GM21619 (cell line): ENCODE data around the gene TBC1D4.

ENCODE experiments used
- ATAC-seq: cut with Tn5 transposase; IDR thresholded peaks from one replicate; pipeline ENCODE4 v1.9.1; 2021; ENCODE audit not compliant: unreplicated experiment

The TBC1D4 gene, protein sequence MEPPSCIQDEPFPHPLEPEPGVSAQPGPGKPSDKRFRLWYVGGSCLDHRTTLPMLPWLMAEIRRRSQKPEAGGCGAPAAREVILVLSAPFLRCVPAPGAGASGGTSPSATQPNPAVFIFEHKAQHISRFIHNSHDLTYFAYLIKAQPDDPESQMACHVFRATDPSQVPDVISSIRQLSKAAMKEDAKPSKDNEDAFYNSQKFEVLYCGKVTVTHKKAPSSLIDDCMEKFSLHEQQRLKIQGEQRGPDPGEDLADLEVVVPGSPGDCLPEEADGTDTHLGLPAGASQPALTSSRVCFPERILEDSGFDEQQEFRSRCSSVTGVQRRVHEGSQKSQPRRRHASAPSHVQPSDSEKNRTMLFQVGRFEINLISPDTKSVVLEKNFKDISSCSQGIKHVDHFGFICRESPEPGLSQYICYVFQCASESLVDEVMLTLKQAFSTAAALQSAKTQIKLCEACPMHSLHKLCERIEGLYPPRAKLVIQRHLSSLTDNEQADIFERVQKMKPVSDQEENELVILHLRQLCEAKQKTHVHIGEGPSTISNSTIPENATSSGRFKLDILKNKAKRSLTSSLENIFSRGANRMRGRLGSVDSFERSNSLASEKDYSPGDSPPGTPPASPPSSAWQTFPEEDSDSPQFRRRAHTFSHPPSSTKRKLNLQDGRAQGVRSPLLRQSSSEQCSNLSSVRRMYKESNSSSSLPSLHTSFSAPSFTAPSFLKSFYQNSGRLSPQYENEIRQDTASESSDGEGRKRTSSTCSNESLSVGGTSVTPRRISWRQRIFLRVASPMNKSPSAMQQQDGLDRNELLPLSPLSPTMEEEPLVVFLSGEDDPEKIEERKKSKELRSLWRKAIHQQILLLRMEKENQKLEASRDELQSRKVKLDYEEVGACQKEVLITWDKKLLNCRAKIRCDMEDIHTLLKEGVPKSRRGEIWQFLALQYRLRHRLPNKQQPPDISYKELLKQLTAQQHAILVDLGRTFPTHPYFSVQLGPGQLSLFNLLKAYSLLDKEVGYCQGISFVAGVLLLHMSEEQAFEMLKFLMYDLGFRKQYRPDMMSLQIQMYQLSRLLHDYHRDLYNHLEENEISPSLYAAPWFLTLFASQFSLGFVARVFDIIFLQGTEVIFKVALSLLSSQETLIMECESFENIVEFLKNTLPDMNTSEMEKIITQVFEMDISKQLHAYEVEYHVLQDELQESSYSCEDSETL (N-terminal part only)

DNA sequence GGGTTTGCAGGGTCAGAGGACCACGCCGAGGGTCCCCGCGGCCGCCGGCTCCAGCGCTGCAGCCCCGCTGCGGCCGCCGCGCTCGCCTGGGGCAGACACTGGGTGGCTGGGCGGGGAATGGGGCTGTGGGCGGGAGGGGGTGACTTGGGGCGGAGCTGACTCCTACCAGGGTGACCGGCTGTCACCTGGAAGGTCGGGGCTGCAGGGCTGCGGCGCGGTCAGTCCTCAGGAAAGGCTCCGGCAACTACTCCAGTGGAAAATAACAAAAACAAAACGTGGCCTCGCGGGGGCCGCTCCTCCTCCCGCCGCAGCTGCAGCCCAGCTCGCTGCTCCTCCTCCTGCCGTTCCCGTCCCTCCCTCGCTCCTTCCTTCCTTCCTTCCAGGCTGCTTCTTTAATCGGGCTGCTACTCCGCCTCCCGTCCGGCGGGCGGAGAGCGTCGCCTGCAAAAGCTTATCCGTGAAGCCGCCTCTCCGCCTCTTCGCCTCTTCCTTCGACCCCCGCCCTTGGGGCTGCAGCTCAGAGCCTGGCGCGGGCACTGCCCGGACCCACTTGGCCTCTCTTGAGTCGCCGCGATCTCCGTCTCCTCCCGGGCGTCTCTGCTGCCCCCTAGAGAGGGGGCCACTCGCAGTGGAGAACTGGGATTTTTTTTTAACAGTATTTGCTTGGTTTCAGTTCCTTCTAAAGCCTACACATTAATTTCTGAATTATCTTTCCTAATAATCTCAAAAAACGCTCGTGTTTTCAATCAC lies at the start of gene TBC1D4:
Gene TBC1D4 (minus strand): TSS at position 100 of the 750 bp plus-strand sequence. CDS start 402 bp downstream, outside the sequence.
- ATAC-seq, result peak; percentile 67

DNA sequence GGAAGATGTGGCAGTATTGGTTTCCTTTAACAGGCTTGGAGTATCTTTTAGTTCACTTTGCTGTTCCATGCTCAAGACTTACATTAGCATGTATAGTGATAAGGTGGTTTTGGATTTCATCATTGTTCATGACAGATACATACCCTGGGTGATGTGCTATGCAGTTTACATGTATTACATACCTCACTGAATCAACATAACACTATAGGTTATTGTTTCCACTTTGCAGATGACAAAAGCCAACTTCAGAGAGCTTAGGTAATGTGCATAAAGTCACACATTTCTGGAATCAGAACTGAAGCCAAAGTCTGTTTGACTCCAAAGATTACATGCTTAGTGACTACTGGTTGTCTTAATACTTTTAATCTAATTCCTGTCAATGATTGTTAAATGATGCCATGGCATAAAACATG lies 48.6 kb upstream of the TBC1D4 start:
- ATAC-seq, result no peak

DNA sequence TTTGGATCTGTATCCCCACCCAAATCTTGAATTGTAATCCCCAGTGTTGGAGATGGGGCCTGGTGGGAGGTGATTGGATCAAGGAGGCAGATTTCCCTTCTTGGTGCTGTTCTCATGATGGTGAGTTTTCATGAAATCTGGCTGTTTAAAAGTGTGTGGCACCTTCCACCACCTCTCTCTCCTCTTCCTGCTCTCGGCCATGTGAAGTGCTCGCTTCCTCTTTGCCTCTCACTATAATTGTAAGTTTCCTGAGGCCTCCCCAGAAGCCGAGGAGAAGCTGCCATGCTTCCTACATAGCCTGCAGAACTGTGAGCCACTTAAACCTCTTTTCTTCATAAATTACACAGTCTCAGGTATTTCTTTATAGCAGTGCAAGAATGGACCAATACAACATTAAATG lies 40.0 kb upstream of the TBC1D4 start:
- no peak for ATAC-seq

DNA sequence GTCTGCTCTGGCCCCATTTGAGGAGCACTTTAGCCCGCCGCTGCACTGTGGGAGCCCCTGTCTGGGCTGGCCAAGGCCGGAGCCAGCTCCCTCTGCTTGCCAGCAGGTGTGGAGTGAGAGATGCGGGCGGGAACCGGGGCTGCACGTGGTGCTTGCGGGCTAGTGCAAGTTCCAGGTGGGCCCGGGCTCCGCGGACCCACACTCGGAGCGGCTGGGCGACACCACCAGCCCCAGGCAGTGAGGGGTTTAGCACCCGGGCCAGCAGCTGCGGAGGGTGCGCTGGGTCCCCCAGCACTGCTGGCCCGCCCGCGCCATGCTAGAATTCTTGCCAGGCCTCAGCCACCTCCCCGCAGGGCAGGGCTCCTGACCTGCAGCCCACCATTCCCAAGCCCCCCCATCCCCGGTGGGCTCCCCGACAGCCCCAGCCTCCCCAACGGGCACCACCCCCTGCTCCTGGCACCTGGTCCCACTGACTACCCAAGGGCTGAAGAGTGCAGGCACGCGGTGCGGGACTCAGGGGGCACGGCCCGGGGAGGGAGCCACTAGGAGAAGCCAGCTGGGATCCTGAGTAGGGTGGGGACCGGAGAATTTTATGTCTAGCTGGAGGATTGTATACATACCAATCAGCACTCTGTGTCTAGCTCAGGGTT lies 36.6 kb upstream of the TBC1D4 start:
- no peak for ATAC-seq

DNA sequence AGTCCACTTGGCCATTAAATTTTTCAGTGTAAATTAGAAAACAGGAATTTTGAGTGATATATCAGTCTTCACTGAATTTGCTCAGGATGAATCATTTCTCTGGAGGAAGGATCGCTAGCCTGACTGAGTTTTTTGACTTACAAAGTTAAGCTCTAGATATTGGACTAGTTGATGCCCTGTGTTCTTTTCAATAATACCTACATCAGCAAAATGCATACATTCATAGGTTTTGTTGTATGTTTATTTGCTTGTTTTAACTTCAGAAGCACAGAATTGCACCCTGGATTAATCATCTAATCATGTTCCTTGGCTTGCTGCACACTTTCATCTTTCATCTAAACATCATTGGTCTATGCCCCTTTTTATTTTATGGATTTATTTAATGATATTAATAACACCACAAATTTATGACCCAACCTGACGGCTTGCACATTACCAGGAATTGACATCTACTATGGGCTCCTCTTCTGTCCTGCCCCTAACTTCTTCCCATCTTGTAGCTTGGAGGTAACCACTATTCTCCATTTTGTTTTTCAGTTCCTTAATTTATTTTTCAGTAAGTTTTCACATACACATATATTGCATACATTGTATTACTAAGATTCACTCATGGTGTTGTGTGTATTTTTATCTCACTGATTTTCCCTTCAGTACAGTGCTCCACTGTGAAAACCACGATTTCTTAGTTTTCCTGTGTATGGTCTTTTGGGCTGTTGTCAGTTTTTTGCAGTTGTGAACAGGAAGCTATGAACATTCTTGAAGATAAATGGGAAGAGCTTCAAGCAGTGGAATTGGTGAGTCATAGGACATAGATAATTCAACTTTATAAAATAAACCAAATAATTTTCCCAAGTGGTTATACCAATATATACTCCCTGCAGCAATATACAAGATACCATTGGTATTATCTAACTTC lies 32.4 kb upstream of the TBC1D4 start:
- no peak for ATAC-seq

DNA sequence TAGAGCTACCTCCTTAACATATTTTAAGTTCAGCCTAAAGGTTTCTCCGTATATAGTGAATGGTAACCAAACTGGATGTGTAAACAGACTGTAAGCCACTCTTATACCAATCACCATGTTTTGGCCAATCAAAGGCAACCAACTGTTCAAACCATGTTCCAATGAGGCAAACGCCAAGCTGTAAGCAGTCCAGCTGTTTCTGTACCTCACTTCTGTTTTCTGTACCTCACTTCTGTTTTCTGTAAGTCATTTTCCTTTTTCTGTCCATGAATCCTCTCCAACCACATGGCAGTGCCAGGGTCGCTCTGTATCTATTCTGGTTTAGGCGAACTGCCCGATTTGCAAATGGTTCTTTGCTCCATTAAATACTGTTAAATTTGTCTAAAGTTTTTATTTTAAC lies 31.3 kb upstream of the TBC1D4 start:
- no peak for ATAC-seq

DNA sequence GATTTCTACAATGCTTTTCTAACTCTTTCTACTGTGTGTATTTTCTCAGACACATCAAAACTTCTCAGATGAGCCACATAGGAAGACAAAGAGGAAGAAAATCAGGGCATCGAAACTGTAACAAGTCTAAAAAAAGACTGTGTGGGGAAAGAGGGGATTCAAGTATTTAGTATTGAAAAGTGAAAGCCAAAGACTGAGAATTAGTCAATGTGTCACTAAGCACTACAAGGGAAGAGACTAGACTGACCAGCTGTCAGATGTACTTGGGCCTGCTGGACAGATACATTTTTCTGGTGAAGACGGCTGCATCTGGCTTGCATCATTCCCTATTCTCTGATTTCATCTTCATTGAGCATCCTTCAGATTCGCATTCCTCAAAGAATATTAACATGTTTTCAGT lies 30.3 kb upstream of the TBC1D4 start:
- ATAC-seq, result peak; percentile 92

DNA sequence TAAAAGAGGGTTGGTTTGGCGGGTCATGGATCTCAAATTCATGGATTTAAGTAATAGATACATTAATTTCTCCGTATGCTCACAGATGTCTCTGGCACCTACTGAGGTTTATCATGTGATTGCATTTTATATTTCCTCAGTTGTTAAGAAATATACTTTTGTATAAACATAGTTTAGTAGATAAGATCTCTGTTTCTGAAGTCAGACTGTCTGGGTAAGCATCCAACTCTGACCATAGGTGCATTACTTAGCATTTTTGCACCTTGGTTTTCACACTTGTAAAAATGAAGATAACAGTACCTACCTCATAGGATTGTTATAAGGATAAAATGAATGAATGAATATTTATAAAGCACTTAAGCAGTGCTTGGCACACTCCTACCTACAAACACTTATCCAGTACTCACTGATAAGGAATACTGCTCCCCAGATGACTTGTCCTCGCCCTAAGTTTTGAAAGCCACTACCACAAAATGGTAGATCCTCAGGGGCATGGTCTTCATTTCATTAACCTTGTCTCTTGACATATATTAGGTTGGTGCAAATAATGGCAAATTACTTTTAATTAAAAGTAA lies 29.2 kb upstream of the TBC1D4 start:
- ATAC-seq, result no peak

DNA sequence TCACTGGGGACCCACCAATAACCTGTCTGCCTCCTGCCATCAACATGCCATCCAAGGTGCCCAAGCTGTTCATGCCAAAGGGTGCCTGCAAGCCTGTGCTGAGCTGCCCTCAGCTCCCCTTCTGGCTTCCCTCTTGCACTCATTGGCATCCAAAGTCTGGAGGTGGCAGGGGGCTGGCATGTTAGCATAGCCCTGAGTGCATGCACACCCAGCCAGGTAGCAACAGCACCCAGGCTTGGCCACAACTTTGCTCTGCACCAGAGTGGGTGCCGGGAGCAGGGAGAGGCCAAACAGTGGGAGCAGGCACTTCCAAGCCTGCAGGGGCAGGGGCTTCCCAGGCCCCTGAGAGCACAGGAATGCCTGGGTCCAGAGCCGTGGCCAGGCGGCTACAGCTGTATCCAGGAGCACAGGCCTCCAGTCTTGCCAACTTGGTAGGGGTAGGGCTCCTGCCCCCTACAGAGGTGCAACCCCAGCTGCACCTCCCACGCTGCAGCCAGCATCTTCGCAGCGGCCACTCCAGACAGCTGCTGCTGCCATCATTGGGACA lies 26.1 kb upstream of the TBC1D4 start:
- no peak for ATAC-seq

DNA sequence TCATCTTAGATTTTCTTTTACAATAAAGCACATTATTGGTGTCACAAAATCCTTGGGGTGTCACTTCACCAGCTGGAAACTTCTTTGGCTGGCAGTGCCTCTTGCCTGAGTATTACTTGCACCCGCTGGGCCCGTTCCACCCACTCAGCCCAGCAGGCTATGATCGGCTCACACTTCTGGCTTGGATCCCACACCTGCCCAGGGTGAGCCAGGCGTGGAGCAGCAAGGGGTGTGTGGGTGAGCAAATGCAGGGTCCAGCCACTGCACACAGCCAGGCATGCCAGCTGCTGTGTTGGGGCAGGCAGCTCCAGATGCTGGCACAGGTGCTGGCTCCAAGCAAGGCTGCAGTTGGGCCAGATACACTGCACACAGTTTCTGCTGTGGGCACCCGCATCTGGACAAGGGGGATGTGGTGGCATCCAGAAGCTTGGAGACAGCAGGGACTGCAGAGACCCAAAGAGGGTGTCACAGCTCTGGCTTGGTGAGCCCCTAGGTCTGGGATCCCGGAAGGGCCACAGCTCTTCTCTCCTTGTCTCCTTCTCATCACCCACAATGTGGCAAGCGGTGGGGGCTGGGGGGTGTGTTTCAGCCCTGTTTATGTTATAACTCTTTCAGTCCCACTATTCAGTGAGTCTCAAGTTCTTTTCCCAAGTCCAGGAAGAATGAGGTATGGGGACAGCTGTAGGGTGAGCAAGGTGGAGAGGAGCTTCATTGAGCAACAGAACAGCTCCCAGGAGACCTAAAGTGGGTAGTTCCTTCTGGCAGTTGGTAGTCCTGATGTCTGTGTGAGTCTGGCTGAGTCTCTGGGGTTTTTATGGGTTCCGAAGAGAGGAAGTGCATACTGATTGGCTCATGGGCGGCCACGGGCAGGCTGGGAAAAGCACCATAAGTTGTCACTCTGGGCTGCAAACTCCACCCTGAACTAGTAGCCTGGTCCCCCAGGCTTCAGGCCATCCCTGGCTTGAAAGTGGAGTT lies 25.3 kb upstream of the TBC1D4 start:
- peak; percentile 24 for ATAC-seq

DNA sequence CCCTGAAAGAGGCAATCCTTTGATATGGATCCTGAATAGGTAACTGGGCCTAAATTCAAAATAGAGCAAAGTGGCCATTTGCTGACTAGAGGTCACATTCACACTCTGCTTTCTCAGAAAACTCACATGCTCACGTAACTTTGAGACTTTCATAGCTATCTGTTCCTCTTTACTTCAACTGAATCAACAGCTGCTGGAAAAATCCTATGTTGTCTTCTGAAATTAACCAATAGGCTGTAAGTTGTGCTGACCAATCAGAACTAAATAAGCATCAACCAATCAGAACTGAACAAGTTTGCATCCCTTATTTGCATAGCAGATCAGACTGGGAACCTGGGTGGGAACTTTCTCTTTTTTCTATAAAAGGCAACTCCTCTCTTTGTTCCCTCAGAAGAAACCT lies 24.0 kb upstream of the TBC1D4 start:
- ATAC-seq, result no peak

DNA sequence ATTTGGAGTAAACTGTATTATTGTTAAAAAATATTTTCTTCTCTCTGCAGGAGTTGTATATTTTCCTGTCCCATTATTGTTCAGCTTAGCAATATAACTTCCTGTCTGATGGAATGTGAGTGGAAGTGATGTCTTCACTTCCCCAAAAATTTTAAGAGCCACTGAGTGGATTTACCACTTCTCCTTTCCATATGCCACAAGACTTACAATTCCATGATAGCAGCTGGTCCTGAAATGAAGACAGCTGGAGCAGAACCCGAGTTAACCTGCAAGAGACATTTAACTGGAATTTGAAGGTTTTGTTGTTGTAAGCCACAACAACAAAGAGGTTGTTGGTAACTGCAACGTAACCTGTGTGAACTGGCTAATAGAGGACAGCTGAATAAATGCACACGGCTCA lies 23.4 kb upstream of the TBC1D4 start:
- no peak for ATAC-seq

DNA sequence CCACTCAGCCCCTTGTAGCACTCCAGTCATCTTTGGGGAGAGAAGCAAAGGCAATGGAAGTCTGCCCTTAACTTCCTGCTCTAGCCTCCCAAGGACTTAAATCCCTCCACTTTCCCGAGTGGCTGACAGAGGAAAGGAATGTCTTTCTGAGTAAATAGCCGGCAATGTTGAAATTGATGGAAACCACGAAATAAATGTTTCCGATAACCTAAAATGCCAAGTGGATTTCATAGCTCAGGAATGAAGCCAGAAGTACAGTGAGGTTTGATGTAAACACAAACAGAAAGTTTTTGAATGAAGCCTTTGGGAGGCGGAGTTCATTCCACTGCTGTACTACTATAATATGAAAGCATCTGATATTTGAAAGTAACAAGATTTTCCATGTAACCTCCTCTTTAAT lies 14.0 kb upstream of the TBC1D4 start:
- ATAC-seq, result no peak

DNA sequence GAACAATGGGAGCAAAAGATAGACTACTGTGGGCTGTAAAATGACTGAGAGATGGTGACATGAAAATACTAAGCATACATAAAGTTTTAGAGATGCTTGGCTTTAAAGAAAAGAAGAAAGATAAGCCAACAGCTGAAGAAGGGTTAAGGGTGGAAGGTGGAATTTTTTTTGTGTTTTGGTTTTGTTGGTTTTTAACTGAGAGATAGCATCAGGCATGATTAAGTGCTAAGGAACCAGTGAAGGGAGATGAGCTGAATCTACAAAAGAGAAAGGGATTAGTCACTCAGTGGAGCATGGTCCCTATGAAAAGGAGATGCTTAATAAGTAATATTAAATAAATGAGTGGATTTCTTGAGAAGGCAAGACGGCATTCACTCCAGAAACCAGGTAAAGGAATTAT lies 12.5 kb upstream of the TBC1D4 start:
- ATAC-seq, result no peak

DNA sequence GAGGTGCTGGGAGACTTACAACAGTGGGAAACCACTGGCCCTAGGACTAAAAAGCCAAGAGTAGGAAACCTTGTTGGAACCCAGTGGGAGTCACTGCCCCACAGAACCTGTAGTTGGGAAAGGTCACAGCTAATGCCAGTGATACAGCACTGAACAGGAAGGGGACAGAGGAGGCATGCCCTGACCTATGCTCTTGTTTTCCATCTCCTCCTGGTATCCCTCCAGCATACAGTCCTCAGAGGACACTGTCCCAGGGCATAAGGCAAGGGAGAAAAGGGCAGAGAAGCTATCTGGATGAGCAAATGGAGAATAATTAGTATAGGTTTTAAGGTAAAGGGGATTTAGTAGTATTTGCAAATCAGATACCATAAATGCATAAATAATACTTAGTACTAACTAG lies 11.2 kb upstream of the TBC1D4 start:
- ATAC-seq, result no peak

DNA sequence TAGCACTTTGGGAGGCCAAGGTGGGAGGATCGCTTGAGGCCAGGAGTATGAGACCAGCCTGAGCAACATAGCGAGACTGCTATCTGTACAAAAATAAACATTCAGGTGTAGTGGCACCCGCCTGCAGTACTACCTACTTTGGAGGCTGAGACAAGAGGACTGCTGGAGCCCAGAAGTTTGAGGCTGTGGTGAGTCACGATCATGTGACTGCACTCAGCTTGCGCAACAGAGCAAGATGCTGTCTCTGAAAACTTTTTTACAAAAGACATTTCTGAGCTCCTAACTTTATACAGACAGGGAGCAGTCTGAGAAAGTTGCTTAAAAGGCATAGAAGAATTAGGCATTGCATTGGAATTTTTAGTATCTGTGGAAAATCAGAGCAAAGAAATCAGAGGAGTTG lies 10.4 kb upstream of the TBC1D4 start:
- no peak for ATAC-seq

DNA sequence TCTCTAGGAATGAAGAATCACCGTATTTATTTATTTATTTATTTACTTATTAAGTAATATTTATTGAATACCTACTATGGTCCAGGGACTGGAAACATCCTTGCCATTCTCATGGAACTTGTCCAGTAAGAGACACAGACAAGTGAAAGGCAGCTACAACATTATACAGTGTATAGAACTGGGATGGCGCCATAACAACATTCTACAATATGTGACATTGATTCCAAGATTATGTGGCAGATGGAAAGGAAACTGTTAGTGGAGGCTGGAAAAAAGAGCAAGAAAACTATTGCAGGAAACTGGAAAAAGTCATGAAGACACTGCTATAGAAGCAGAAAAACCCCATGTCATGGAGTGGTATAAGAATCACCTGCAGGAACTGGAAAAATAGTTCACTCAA lies 9.4 kb upstream of the TBC1D4 start:
- no peak for ATAC-seq
